Calu3 (cell line): ENCODE measurements around the gene VPS50. TPM values are rescaled to one million over a fixed set of nuclear protein-coding genes. Genes with fewer than 3 reads are reported as not detected.

ENCODE experiments used
- Bru-seq: library from RNA; stranded (reverse); fragments of 400-500 nt; gene quantifications from one replicate; lab custom pipeline; 2021; lab: Mats Ljungman, UMichigan
- BruChase-seq, 2 experiments: library from RNA; stranded (reverse); fragments of 400-500 nt; gene quantifications; one replicate each; lab custom pipeline; 2021; lab: Mats Ljungman, UMichigan
- BruUV-seq: library from RNA; stranded (reverse); fragments of 400-500 nt; replicated peaks from 2 replicates; lab custom pipeline; 2021; lab: Mats Ljungman, UMichigan
- CTCF ChIA-PET: fragments of 300-600 bp; sonication (Branson Sonifier 250); formaldehyde crosslinking; loops from one replicate; lab custom pipeline; 2022; ENCODE audit warnings: antibody characterized with exemption; lab: Charles Lee
- DNase-seq: peaks from one replicate; pipeline ENCODE4 v3.0.0; 2022
- H3K27ac Mint-ChIP-seq: one replicate; pipeline ENCODE4 v1.8.0; 2022; ENCODE audit warnings: mixed read lengths; ENCODE audit not compliant: unreplicated experiment
- H3K27me3 Mint-ChIP-seq: one replicate; pipeline ENCODE4 v1.8.0; 2022; ENCODE audit warnings: mixed read lengths; ENCODE audit not compliant: unreplicated experiment
- H3K36me3 Mint-ChIP-seq: one replicate; pipeline ENCODE4 v1.8.0; 2022; ENCODE audit warnings: mild to moderate bottlenecking, moderate library complexity, mixed read lengths; ENCODE audit not compliant: insufficient read depth, unreplicated experiment
- H3K4me1 Mint-ChIP-seq: one replicate; pipeline ENCODE4 v1.8.0; 2022; ENCODE audit warnings: mild to moderate bottlenecking, low read depth, mixed read lengths; ENCODE audit not compliant: unreplicated experiment
- H3K4me3 Mint-ChIP-seq: one replicate; pipeline ENCODE4 v1.8.0; 2022; ENCODE audit warnings: mild to moderate bottlenecking, low read depth, moderate library complexity, mixed read lengths; ENCODE audit not compliant: unreplicated experiment
- H3K9me3 Mint-ChIP-seq: one replicate; pipeline ENCODE4 v1.8.0; 2022; ENCODE audit warnings: low read depth, mixed read lengths; ENCODE audit not compliant: unreplicated experiment
- intact Hi-C: fragments of 100-400 bp; cut with micrococcal nuclease; formaldehyde crosslinking; loops from one replicate; pipeline ENCODE4 v1.10.0; 2022; ENCODE audit not compliant: unreplicated experiment
- long read RNA-seq: library from polyadenylated mRNA; stranded (forward); transcript quantifications from one replicate; pipeline ENCODE4 v2.0.0, GENCODE V29; 2022
- total RNA-seq: library from RNA; stranded (reverse); gene quantifications from 2 replicates; pipeline ENCODE4 v1.2.3, GENCODE V29; 2022
- TF ChIP-seq, protein P1 (sequence below): fragments of 200-600 bp; IDR thresholded peaks from one replicate; pipeline ENCODE4 v1.8.0; 2022; ENCODE audit warnings: antibody characterized with exemption; ENCODE audit not compliant: unreplicated experiment

The VPS50 gene, protein sequence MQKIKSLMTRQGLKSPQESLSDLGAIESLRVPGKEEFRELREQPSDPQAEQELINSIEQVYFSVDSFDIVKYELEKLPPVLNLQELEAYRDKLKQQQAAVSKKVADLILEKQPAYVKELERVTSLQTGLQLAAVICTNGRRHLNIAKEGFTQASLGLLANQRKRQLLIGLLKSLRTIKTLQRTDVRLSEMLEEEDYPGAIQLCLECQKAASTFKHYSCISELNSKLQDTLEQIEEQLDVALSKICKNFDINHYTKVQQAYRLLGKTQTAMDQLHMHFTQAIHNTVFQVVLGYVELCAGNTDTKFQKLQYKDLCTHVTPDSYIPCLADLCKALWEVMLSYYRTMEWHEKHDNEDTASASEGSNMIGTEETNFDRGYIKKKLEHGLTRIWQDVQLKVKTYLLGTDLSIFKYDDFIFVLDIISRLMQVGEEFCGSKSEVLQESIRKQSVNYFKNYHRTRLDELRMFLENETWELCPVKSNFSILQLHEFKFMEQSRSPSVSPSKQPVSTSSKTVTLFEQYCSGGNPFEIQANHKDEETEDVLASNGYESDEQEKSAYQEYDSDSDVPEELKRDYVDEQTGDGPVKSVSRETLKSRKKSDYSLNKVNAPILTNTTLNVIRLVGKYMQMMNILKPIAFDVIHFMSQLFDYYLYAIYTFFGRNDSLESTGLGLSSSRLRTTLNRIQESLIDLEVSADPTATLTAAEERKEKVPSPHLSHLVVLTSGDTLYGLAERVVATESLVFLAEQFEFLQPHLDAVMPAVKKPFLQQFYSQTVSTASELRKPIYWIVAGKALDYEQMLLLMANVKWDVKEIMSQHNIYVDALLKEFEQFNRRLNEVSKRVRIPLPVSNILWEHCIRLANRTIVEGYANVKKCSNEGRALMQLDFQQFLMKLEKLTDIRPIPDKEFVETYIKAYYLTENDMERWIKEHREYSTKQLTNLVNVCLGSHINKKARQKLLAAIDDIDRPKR
- total RNA-seq (31.6 and 36.9 TPM in 2 replicates), Bru-seq, nascent RNA (percentile 78 among the genes with signal in this experiment), BruChase-seq, experiment 1, labeled RNA remaining after a 6-hour chase (percentile 66 among the genes with signal in this experiment), BruChase-seq, experiment 2, labeled RNA remaining after a 2-hour chase (percentile 74 among the genes with signal in this experiment)
- long read RNA-seq, transcript VPS50-202 (28 exons, 3,613 nt) = major isoform, 7 of 26 reads
- long read RNA-seq, partial matches to known transcripts = 6 of 26 reads
- long read RNA-seq, other reads (novel, unspliced or antisense) = 10 of 26 reads

DNA sequence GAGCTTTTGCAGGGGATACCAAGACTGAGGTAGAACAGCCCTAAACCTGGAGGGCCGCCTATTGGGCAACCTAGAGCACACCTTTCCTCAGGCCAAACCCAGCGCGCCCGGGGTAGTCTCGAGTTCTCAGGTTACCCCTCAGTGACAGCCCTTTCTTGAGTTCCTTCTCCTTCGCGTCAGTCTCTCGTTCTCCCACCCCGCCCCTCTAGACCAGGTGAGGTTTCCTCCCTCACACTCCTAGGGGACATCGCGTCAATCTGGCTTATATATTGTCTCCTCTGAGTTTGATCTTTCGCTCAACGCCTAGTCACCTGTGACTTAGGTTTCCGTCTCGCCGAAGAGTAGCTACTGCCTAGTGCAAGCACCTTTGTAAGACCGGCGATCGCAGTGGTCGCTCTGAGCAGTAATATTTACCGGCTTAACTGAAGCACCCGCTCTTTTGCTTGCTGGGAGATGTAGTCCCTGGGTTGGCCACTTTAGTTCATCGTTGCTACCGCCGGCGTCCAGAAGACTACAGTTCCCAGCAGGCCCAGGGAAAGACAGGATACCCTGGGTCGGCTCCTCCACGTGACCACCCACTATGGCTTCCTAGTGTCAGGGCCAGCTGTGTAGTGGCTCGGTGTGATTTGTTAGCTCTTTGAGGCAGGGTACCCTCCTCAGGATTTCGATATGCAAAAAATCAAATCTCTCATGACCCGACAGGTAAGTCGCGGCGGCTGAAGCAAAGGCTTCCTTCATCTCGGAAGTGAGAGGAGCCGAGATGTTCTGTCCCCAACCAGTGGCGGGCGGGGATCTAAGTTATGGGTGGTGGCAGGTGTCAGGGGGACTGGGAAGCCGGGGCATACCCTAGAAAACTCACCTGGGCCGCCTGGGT is at the start of gene VPS50:
VPS50 (plus strand) TSS at position 568 of the 874 bp plus-strand sequence; CDS start at position 670, 102 bp downstream.
- CTCF ChIA-PET = interaction anchor here (0.6 to 1.3 kb wide), 5 partner anchors 9 to 599 kb away, joined by 3 to 4 read pairs (median 4); no protein-coding TSS in a partner anchor
- peak; percentile 94 for DNase-seq
- H3K36me3 Mint-ChIP-seq = peaks cover 15% of the 10 kb centered on the region
- H3K27ac Mint-ChIP-seq = peak within 1 kb of the TSS; percentile 94
- H3K4me3 Mint-ChIP-seq = peak within 1 kb of the TSS; percentile 93
- BruUV-seq = no TSS peak
- no peaks in the 10 kb centered on the region for H3K27me3 Mint-ChIP-seq
- H3K9me3 Mint-ChIP-seq = no peaks in the 10 kb centered on the region
- TF ChIP-seq, protein P1, sequence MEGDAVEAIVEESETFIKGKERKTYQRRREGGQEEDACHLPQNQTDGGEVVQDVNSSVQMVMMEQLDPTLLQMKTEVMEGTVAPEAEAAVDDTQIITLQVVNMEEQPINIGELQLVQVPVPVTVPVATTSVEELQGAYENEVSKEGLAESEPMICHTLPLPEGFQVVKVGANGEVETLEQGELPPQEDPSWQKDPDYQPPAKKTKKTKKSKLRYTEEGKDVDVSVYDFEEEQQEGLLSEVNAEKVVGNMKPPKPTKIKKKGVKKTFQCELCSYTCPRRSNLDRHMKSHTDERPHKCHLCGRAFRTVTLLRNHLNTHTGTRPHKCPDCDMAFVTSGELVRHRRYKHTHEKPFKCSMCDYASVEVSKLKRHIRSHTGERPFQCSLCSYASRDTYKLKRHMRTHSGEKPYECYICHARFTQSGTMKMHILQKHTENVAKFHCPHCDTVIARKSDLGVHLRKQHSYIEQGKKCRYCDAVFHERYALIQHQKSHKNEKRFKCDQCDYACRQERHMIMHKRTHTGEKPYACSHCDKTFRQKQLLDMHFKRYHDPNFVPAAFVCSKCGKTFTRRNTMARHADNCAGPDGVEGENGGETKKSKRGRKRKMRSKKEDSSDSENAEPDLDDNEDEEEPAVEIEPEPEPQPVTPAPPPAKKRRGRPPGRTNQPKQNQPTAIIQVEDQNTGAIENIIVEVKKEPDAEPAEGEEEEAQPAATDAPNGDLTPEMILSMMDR = no peak
- H3K4me1 Mint-ChIP-seq = no peaks in the 10 kb centered on the region
- intact Hi-C loops = loop anchor here (1.0 to 2.0 kb wide), 2 partner anchors 113 to 140 kb away; no protein-coding TSS in a partner anchor

DNA sequence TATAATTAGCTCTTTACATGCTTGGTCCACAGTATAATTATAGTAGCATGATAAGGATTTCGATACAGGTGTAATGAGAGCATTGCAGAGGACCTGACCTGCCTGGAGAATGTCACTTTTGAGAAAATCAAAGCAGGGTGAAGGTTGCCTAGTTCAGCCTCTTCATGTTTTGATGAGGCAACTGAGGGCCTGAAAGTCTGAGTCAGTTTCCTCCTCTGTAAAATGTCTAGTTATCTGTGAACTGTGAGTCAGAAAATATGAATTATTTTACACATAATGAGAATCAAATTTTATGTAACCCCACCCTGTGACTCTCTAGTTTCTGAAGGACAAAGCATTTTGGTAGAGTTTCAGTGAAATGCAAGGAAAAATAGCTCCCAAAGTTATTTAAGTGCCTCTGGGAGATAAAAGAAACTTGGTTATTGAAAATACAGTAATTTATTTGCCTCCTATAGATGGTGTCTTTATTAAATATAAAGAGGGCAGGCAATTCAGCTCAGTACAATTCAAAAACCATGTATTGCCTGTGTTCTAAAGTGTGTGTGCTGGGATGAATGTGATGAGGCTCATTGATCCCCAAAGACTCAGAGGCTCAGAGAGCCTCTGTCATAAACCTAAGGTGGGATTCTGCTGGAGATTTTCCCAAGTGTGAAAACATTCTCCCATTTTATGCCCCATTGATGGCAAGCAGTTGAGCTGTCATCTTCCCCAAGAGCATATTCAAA is 46.7 kb upstream of the VPS50 start:
- CTCF ChIA-PET = no interaction called here
- no peaks in the 10 kb centered on the region for H3K4me1 Mint-ChIP-seq
- no peaks in the 10 kb centered on the region for H3K36me3 Mint-ChIP-seq
- no peak overlapping the region for H3K4me3 Mint-ChIP-seq
- no peaks in the 10 kb centered on the region for H3K9me3 Mint-ChIP-seq
- TF ChIP-seq, protein P1 = no peak
- DNase-seq = no peak
- no peak overlapping the region for H3K27ac Mint-ChIP-seq
- intact Hi-C loops = no loop called here
- BruUV-seq = no TSS peak
- H3K27me3 Mint-ChIP-seq = no peaks in the 10 kb centered on the region

DNA sequence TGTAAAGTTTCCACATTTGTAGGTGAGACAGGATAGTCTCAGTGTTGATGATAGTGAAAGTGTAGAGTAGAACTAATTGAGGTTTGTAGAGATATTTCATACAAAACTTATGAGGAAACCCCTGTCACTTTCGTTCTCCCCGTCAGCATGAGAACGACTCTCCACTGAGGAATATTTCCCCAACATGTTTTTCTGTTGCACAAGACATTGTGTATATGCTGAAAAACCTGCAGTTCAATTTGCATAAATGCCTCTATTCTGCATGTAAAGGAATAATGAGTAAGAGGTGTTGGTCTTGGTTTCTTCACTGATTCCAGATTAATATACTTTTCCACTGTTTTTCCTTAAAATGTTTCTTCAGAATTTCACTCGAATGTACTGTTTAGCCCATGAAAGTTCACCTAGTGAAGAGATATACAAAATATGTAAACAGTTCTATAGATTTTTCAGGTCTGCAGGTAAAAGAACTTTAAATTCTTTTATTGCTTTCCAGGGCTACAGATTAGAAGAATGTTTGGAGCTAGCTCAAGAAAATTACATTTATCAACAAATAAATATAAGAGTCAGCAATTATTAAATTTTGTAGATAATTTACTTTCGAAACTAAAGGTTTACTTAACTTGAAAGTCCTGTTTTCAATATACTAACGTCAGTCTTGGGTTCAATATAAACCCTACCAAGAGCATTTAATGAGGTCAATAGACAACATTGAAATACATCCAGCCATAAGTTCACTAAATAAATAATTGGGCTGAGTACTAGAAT is 43.1 kb upstream of the VPS50 start:
- CTCF ChIA-PET = no interaction called here
- Mint-ChIP-seq H3K9me3 (no peaks in the 10 kb centered on the region), H3K4me1 (no peaks in the 10 kb centered on the region), H3K36me3 (no peaks in the 10 kb centered on the region), H3K4me3 (no peak overlapping the region), H3K27me3 (peaks cover 12% of the 10 kb centered on the region), H3K27ac (no peak overlapping the region)
- TF ChIP-seq, protein P1 = no peak
- no TSS peak for BruUV-seq
- no peak for DNase-seq
- intact Hi-C loops = no loop called here
